Ishikawa (cell line): Measurements from ENCODE around the gene NMRAL1.

Experiments
- CEBPB ChIP-seq: IDR thresholded peaks from 2 replicates; pipeline ENCODE4 v1.6.1; 2012
- CREB1 ChIP-seq: IDR thresholded peaks from 2 replicates; pipeline ENCODE4 v1.6.1; 2012; ENCODE audit warnings: low read depth
- EGR1 ChIP-seq: IDR thresholded peaks from 2 replicates; pipeline ENCODE4 v1.6.1; 2012
- EP300 ChIP-seq: IDR thresholded peaks from 2 replicates; pipeline ENCODE4 v1.6.1; 2012; ENCODE audit warnings: borderline replicate concordance
- FOXM1 ChIP-seq: IDR thresholded peaks from 2 replicates; pipeline ENCODE4 v1.6.1; 2012; ENCODE audit warnings: low read depth, borderline replicate concordance
- MAX ChIP-seq: IDR thresholded peaks from 2 replicates; pipeline ENCODE4 v1.6.1; 2012
- NFIC ChIP-seq: IDR thresholded peaks from 2 replicates; pipeline ENCODE4 v1.6.1; 2012
- RAD21 ChIP-seq: IDR thresholded peaks from 2 replicates; pipeline ENCODE4 v1.6.1; 2012; ENCODE audit warnings: low read depth
- REST ChIP-seq: IDR thresholded peaks from 2 replicates; pipeline ENCODE4 v1.6.1; 2012; ENCODE audit warnings: low read depth, mild to moderate bottlenecking
- TAF1 ChIP-seq: IDR thresholded peaks from 2 replicates; pipeline ENCODE4 v1.6.1; 2012; ENCODE audit warnings: low read depth, mild to moderate bottlenecking
- TCF12 ChIP-seq: IDR thresholded peaks from 2 replicates; pipeline ENCODE4 v1.6.1; 2012; ENCODE audit warnings: low read depth
- TEAD4 ChIP-seq: IDR thresholded peaks from 2 replicates; pipeline ENCODE4 v1.6.1; 2012
- USF1 ChIP-seq: IDR thresholded peaks from 2 replicates; pipeline ENCODE4 v1.6.1; 2012
- YY1 ChIP-seq: IDR thresholded peaks from 2 replicates; pipeline ENCODE4 v1.6.1; 2012; ENCODE audit warnings: low read depth
- ZBTB7A ChIP-seq: IDR thresholded peaks from 2 replicates; pipeline ENCODE4 v1.6.1; 2012; ENCODE audit warnings: low read depth

The NMRAL1 gene

GRCh38 chr16:4435337-4436067 is 38.9 kb downstream of the NMRAL1 start:
- TF ChIP-seq RAD21: no peak
- TF ChIP-seq USF1: no peak
- no peak for TF ChIP-seq NFIC
- no peak for TF ChIP-seq CREB1
- TF ChIP-seq FOXM1: no peak
- TF ChIP-seq TCF12: no peak
- no peak for TF ChIP-seq YY1
- TF ChIP-seq TAF1: no peak
- no peak for TF ChIP-seq EP300
- TF ChIP-seq TEAD4: no peak
- TF ChIP-seq REST: no peak
- no peak for TF ChIP-seq MAX
- TF ChIP-seq ZBTB7A: no peak
- no peak for TF ChIP-seq CEBPB

- TF ChIP-seq TCF12: no peak
- no peak for TF ChIP-seq MAX
Observed at GRCh38 chr16:4433914-4434787, 40.3 kb downstream of the NMRAL1 start.

GRCh38 chr16:4433228-4433627 is 41.2 kb downstream of the NMRAL1 start:
- no peak for TF ChIP-seq FOXM1
- TF ChIP-seq TCF12: no peak
- no peak for TF ChIP-seq USF1
- TF ChIP-seq TAF1: no peak
- no peak for TF ChIP-seq ZBTB7A
- no peak for TF ChIP-seq REST

GRCh38 chr16:4431023-4431422 is 43.4 kb downstream of the NMRAL1 start:
- TF ChIP-seq TCF12: no peak
- no peak for TF ChIP-seq CEBPB
- TF ChIP-seq ZBTB7A: no peak
- TF ChIP-seq TAF1: no peak
- TF ChIP-seq FOXM1: no peak
- TF ChIP-seq RAD21: no peak
- no peak for TF ChIP-seq YY1
- TF ChIP-seq EGR1: no peak
- TF ChIP-seq NFIC: no peak
- no peak for TF ChIP-seq MAX
- no peak for TF ChIP-seq USF1
- no peak for TF ChIP-seq REST
- TF ChIP-seq EP300: no peak
- TF ChIP-seq TEAD4: no peak
- no peak for TF ChIP-seq CREB1
